C4-2B (cell line): ENCODE data around the gene CCDC85C.

Source experiments
- H3K27ac ChIP-seq: fragments of 450-650 bp; 2 replicates; pipeline ENCODE4 v1.5.1; 2017
- CTCF ChIP-seq: fragments of 450-650 bp; conservative IDR thresholded peaks from 2 replicates; pipeline ENCODE4 v1.5.1; 2017; ENCODE audit warnings: mild to moderate bottlenecking
- ZFX ChIP-seq: fragments of 450-650 bp; IDR thresholded peaks from 2 replicates; pipeline ENCODE4 v1.6.1; 2017

Gene CCDC85C

DNA sequence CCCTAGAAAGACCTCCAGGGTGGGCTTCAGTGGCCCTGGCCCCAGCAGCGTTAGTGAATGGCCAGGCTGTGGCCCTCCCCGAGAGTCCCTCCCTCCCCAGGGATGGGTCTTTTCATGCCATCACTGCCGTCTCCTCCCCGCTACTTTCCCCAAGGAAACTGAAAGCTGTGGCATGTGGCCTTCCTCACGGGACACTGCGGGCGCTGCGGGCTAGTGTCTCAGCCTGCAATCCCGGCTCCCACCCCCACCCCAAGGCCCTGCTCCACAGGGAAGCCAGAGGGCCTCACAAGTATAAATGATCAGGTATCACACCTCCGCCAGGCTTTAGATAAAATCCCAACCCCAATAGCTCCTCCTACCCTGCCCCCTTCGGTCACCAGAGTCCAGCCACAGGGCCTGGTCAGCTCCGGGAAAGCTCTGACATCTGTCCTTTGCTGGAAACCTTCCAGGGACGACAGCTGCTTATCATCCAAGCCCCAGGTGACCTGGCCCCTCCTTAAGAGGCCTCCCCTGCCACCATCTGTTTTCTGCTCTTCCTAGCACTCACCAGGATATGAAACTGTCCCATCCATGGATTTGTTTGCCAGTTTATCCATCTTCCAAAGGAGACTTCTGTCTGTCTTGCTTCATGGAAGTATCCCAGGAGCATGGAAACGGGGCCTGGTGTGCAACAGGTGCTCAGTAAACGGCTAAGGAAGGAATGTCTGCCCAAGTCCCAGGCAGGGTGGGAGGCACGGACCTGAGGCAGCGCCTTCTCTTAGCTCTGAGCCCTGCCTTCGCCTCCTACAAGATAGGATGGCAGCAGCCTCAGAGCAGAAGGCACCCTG is 31.6 kb downstream of the CCDC85C start:
- peak overlapping the region; percentile 98 for H3K27ac ChIP-seq
- TF ChIP-seq ZFX (no peak), CTCF (no peak)

- peak overlapping the region; percentile 98 for H3K27ac ChIP-seq
- TF ChIP-seq CTCF (no peak), ZFX (peak; percentile 41; the same call in 1 of the 2 replicates)
Observed at GRCh38 chr14:99571303-99571986, 32.6 kb downstream of the CCDC85C start.

GRCh38 chr14:99570544-99571302 is 33.3 kb downstream of the CCDC85C start:
- TF ChIP-seq ZFX: no peak
- no peak for TF ChIP-seq CTCF
- H3K27ac ChIP-seq: peak overlapping the region; percentile 98

DNA sequence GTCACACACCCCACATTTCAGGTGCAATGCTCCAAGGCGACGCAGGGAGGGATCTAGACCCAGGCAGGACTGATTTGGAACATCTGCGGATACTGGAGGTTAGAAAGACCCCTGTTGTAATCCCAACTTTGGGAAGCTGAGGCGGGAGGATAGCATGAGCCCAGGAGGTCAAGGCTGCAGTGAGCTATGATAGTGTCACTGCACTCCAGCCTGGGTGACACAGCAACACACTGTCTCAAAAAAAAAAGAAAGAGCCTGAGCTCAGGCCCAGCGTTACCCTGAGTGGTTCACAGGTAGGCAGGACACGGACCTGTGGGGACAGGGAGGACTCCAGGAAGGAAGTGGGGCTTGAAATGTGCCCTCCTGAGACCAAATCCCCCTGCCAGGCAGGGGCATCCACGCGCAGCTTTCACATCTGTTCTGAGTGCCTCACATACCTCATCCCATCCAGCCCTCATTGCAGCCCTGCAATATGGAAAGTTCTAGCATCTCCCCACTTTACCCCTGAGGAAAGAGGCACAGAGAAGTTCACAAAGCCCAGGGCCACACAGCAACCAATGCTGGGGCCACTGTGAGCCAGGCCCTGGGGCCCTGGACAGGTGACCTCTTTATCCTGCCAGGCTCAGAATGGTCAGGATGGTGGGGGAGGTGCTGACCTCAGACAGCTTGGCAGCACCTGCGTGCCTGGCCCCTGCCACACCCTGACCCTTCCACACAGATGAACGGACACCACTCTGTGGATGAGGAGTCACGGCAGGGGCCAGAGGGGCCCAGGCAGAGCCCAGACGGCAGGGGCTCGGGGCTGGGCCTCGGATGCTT is 34.1 kb downstream of the CCDC85C start:
- peak overlapping the region; percentile 98 for H3K27ac ChIP-seq
- TF ChIP-seq ZFX: 0 out of 2 replicates have a peak, but pooled peaks have one; percentile 3
- TF ChIP-seq CTCF: no peak

GRCh38 chr14:99568567-99569560 is 35.1 kb downstream of the CCDC85C start:
- peak overlapping the region; percentile 98 for H3K27ac ChIP-seq
- TF ChIP-seq ZFX: no peak
- no peak for TF ChIP-seq CTCF
